GM19351 (cell line): ENCODE data around the gene RASGEF1B.

ENCODE experiments used
- ATAC-seq: cut with Tn5 transposase; IDR thresholded peaks from one replicate; pipeline ENCODE4 v1.9.1; 2021; ENCODE audit warnings: mild to moderate bottlenecking, moderate library complexity; ENCODE audit not compliant: unreplicated experiment

The RASGEF1B gene

GRCh38 chr4:81466841-81467671 lies 4.7 kb downstream of the RASGEF1B start:
- no peak for ATAC-seq

GRCh38 chr4:81465406-81466340 lies 6.0 kb downstream of the RASGEF1B start:
- no peak for ATAC-seq

- ATAC-seq = no peak
Observed at GRCh38 chr4:81460834-81461233, 10.9 kb downstream of the RASGEF1B start.

GRCh38 chr4:81460191-81460701 lies 11.5 kb downstream of the RASGEF1B start:
- ATAC-seq = no peak

- ATAC-seq = no peak
Observed at GRCh38 chr4:81459228-81459627, 12.5 kb downstream of the RASGEF1B start.

- no peak for ATAC-seq
Observed at GRCh38 chr4:81457921-81458520, 13.7 kb downstream of the RASGEF1B start.

- no peak for ATAC-seq
Observed at GRCh38 chr4:81457345-81457744, 14.4 kb downstream of the RASGEF1B start.

GRCh38 chr4:81455897-81456296 lies 15.8 kb downstream of the RASGEF1B start:
- no peak for ATAC-seq

GRCh38 chr4:81454948-81455347 lies 16.8 kb downstream of the RASGEF1B start:
- ATAC-seq = no peak

GRCh38 chr4:81454499-81454898 lies 17.2 kb downstream of the RASGEF1B start:
- ATAC-seq = peak; percentile 69

GRCh38 chr4:81453024-81453423 lies 18.7 kb downstream of the RASGEF1B start:
- ATAC-seq = no peak

- ATAC-seq = no peak
Observed at GRCh38 chr4:81452452-81453006, 19.2 kb downstream of the RASGEF1B start.

- ATAC-seq = no peak
Observed at GRCh38 chr4:81449015-81449414, 22.7 kb downstream of the RASGEF1B start.

- no peak for ATAC-seq
Observed at GRCh38 chr4:81447566-81448229, 24.0 kb downstream of the RASGEF1B start.

GRCh38 chr4:81446634-81447033 lies 25.1 kb downstream of the RASGEF1B start:
- ATAC-seq = no peak

GRCh38 chr4:81445196-81445595 lies 26.5 kb downstream of the RASGEF1B start:
- ATAC-seq = no peak

- ATAC-seq = no peak
Observed at GRCh38 chr4:81442484-81443085, 29.1 kb downstream of the RASGEF1B start.

- ATAC-seq = no peak
Observed at GRCh38 chr4:81440949-81441348, 30.8 kb downstream of the RASGEF1B start.

- no peak for ATAC-seq
Observed at GRCh38 chr4:81436941-81437574, 34.6 kb downstream of the RASGEF1B start.
